Measurements from ENCODE around the gene GZMH. TPM values are rescaled to one million over a fixed set of nuclear protein-coding genes. Genes with fewer than 3 reads are reported as not detected.
A peak's percentile ranks its signal among the peaks of the same experiment; 100 is the strongest.
"Not testable (repeated sequence)": the region's sequence is repeated elsewhere in the genome, so short reads cannot be mapped to it uniquely, and the experiment has no call there.

The GZMH gene, protein sequence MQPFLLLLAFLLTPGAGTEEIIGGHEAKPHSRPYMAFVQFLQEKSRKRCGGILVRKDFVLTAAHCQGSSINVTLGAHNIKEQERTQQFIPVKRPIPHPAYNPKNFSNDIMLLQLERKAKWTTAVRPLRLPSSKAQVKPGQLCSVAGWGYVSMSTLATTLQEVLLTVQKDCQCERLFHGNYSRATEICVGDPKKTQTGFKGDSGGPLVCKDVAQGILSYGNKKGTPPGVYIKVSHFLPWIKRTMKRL
- total RNA-seq = 100 to 1,000 TPM; 125 to 131 TPM
- 336 TPM for polyA plus RNA-seq

DNA sequence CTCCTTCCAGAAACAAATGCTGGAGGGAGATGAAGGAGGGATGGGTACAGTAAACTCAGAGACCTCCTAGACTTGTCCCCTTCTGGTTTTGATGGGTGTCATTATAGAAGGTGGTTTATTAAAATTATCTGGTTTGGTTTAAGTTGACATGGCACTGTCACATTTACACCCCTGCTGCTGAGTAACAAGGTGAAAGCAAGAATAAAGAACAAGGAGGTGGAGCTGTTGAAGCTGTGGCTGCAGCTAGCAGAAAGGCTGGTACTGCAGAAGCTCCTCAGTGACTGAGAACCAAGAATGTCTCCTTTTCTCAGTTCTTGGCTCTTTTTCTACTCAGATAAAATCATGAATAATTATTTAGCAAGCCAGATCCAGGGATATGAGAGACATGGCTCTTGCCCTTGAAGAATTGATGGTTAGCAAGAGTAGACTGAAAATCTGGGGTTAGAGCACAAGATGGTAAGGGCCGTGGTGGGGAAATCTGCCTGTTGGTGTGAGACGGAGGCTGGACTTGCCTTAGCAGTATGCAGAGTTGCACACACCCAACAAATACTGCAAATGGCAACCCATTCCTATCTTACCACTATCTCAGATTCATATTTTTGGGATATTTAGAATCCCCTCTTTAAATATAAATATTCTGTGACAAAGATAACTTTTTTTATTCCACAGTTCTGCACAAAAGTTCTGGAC, at the start of gene GZMH:
Gene GZMH, minus strand, starts transcription at position 31 of the 690 bp plus-strand sequence. CDS start 72 bp downstream, outside the sequence.
- H3K9me3 Mint-ChIP-seq = no peaks in the 10 kb centered on the region
- H3K36me3 ChIP-seq (ENCODE audit: insufficient read depth, low read length) = no peaks in the 10 kb centered on the region
- no peaks in the 10 kb centered on the region for H3K27me3 ChIP-seq (ENCODE audit: insufficient read depth, low read length, poor library complexity, severe bottlenecking)
- H3K9me3 ChIP-seq (ENCODE audit: low read length) = no peaks in the 10 kb centered on the region
- no peaks in the 10 kb centered on the region for H3K27me3 Mint-ChIP-seq
- CTCF ChIA-PET = interaction anchor here (1.0 to 2.3 kb wide), 3 partner anchors 69 to 100 kb away, joined by 3 to 5 read pairs (median 5); no protein-coding TSS in a partner anchor
- H3K4me1 Mint-ChIP-seq = peaks cover 82 to 87% (median 83%) of the 10 kb centered on the region in 3 donors
- H3K36me3 Mint-ChIP-seq = no peaks in the 10 kb centered on the region
- peak within 1 kb of the TSS; percentile 11 for H3K4me3 ChIP-seq (ENCODE audit: low read length)
- peaks cover 70% of the 10 kb centered on the region for H3K4me1 ChIP-seq (ENCODE audit: insufficient read depth, low read length)
- H3K4me3 Mint-ChIP-seq = peak within 1 kb of the TSS; percentile 34 to 83 (median 81)
- H3K27ac ChIP-seq (ENCODE audit: low read depth, low read length) = peak within 1 kb of the TSS; percentile 30
- DNase-seq = peak in 1 of 5 donors; percentile 47
- peak within 1 kb of the TSS; percentile 64 to 95 (median 88) for H3K27ac Mint-ChIP-seq
- POLR2A ChIA-PET = no interaction called here

DNA sequence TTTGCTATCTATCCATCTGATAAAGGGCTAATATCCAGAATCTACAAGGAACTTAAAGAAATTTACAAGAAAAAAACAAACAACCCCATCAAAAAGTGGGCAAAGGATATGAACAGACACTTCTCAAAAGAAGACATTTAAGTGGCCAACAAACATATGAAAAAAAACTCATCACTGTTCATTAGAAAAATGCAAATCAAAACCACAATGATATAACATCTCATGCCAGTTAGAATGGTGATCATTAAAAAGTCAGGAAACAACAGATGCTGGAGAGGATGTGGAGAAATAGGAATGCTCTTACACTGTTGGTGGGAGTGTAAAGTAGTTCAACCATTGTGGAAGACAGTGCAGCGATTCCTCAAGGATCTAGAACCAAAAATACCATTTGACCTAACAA, 38.9 kb upstream of the GZMH start:
- POLR2A ChIA-PET; H3K27ac Mint-ChIP-seq; CTCF ChIA-PET; H3K27ac ChIP-seq (ENCODE audit: low read depth, low read length); DNase-seq; H3K4me3 ChIP-seq (ENCODE audit: low read length); H3K27me3 ChIP-seq (ENCODE audit: insufficient read depth, low read length, poor library complexity, severe bottlenecking); H3K9me3 ChIP-seq (ENCODE audit: low read length); H3K36me3 Mint-ChIP-seq; H3K4me1 ChIP-seq (ENCODE audit: insufficient read depth, low read length); H3K4me3 Mint-ChIP-seq; H3K4me1 Mint-ChIP-seq; H3K36me3 ChIP-seq (ENCODE audit: insufficient read depth, low read length): not testable (repeated sequence)
- Mint-ChIP-seq H3K27me3 (peaks cover 3 to 16% of the 10 kb centered on the region in 2 donors), H3K9me3 (peaks cover 0 to 11% (median 7%) of the 10 kb centered on the region in 5 donors)

DNA sequence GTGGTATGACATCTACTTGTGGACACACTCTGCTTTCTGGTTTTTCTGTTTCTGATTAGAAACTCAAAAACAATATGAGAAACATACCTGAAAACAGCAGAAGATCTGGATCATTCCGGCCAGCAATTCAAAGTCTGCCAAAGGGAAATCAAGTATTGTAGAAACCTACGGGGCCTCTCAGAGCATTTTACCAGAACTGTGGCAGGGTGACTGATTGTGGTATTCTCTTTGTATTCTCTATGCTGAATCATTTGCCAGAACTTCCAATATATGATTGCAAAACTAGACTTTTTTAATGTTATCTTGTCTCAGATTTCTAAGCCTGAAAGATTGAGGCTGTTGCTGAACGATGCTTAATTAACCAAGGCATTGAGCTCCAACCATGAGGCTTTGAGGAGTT, 30.4 kb upstream of the GZMH start:
- no peak overlapping the region for H3K27ac ChIP-seq (ENCODE audit: low read depth, low read length)
- no peaks in the 10 kb centered on the region for H3K4me1 ChIP-seq (ENCODE audit: insufficient read depth, low read length)
- peaks cover 0 to 4% (median 0%) of the 10 kb centered on the region in 3 donors for H3K36me3 Mint-ChIP-seq
- ChIA-PET POLR2A (no interaction called here), CTCF (interaction anchor here (0.9 kb wide), 1 partner anchor 9 kb away, joined by 3 read pairs; no protein-coding TSS in a partner anchor)
- no peaks in the 10 kb centered on the region for H3K9me3 ChIP-seq (ENCODE audit: low read length)
- no peaks in the 10 kb centered on the region for H3K36me3 ChIP-seq (ENCODE audit: insufficient read depth, low read length)
- H3K4me1 Mint-ChIP-seq = peaks cover 0 to 3% (median under 1%) of the 10 kb centered on the region in 3 donors
- H3K27me3 ChIP-seq (ENCODE audit: insufficient read depth, low read length, poor library complexity, severe bottlenecking) = no peaks in the 10 kb centered on the region
- no peak overlapping the region for H3K4me3 Mint-ChIP-seq
- peaks cover 2 to 6% of the 10 kb centered on the region in 2 donors for H3K27me3 Mint-ChIP-seq
- no peak for DNase-seq
- H3K27ac Mint-ChIP-seq = no peak overlapping the region
- no peak overlapping the region for H3K4me3 ChIP-seq (ENCODE audit: low read length)
- H3K9me3 Mint-ChIP-seq = no peaks in the 10 kb centered on the region

DNA sequence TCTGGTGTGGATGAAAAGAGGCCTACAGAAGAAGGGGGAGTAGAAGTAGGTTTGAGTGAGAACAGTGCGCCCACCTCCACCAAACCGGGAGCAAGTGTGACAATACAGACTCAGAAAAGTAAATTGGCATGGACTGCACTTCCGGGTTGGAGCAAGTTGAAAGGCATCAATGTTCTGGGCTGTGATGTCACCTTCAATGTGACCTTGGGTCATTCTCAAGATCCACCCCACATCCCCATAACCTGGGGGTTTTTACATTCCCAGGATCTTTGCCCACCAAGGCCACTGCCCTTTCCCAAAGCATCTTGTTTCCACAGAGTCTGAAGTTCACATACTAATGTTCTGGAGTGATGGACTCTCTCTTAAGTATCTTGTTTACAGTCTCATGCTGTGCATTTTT, 29.8 kb upstream of the GZMH start:
- peaks cover 6% of the 10 kb centered on the region in 3 donors for H3K4me1 Mint-ChIP-seq
- no peak overlapping the region for H3K4me3 ChIP-seq (ENCODE audit: low read length)
- H3K27ac ChIP-seq (ENCODE audit: low read depth, low read length) = no peak overlapping the region
- no peak for DNase-seq
- H3K4me1 ChIP-seq (ENCODE audit: insufficient read depth, low read length) = peaks cover under 1% of the 10 kb centered on the region
- ChIA-PET POLR2A (no interaction called here), CTCF (no interaction called here)
- peaks cover 2 to 6% of the 10 kb centered on the region in 2 donors for H3K27me3 Mint-ChIP-seq
- H3K27me3 ChIP-seq (ENCODE audit: insufficient read depth, low read length, poor library complexity, severe bottlenecking) = no peaks in the 10 kb centered on the region
- no peaks in the 10 kb centered on the region for H3K36me3 ChIP-seq (ENCODE audit: insufficient read depth, low read length)
- no peak overlapping the region for H3K4me3 Mint-ChIP-seq
- H3K27ac Mint-ChIP-seq = peak overlapping the region in 1 of 8 donors; percentile 32
- peaks cover 0 to 4% (median 0%) of the 10 kb centered on the region in 3 donors for H3K36me3 Mint-ChIP-seq
- H3K9me3 Mint-ChIP-seq = no peaks in the 10 kb centered on the region
- no peaks in the 10 kb centered on the region for H3K9me3 ChIP-seq (ENCODE audit: low read length)

DNA sequence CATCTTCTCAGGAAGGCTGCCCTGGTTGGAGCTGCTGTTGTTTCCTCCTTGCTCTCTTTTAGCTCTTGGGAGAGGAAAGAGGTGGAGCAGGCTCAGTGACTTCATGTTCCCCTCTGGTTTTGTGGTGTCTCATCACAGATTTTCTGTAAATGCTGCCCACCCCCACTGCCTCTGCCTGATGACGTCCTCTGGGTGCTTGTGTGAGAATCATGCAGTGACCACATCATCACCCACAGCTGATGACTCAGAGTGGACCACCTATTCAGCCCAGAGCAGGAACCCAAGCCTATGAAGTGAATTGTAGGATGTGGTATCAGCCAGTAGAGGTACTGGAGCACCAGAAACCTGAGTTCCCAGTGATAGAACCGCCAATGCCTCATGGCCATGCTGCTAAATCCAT, 24.7 kb upstream of the GZMH start, which contains the start of gene GZMB:
Gene GZMB, minus strand, starts transcription at position 33 of the 400 bp plus-strand sequence. Its CDS starts 30 bp downstream, at position 3.
- peak within 1 kb of the TSS; percentile 49 for H3K27ac ChIP-seq (ENCODE audit: low read depth, low read length)
- ChIA-PET POLR2A (no interaction called here), CTCF (interaction anchor here (1.0 kb wide), 1 partner anchor 40 kb away, joined by 3 read pairs; no protein-coding TSS in a partner anchor)
- no peaks in the 10 kb centered on the region for H3K36me3 ChIP-seq (ENCODE audit: insufficient read depth, low read length)
- peaks cover 0 to 2% of the 10 kb centered on the region in 2 donors for H3K27me3 Mint-ChIP-seq
- H3K4me3 ChIP-seq (ENCODE audit: low read length) = peak within 1 kb of the TSS; percentile 19
- no peaks in the 10 kb centered on the region for H3K9me3 Mint-ChIP-seq
- H3K4me3 Mint-ChIP-seq = peak within 1 kb of the TSS; percentile 31 to 90 (median 73)
- peak within 1 kb of the TSS; percentile 54 to 99 (median 88) for H3K27ac Mint-ChIP-seq
- no peaks in the 10 kb centered on the region for H3K9me3 ChIP-seq (ENCODE audit: low read length)
- peaks cover 24 to 32% (median 28%) of the 10 kb centered on the region in 3 donors for H3K4me1 Mint-ChIP-seq
- no peaks in the 10 kb centered on the region for H3K27me3 ChIP-seq (ENCODE audit: insufficient read depth, low read length, poor library complexity, severe bottlenecking)
- H3K36me3 Mint-ChIP-seq = peaks cover 0 to 4% (median 0%) of the 10 kb centered on the region in 3 donors
- H3K4me1 ChIP-seq (ENCODE audit: insufficient read depth, low read length) = peaks cover 14% of the 10 kb centered on the region
- DNase-seq = peak; percentile 8 to 84 (median 63)

DNA sequence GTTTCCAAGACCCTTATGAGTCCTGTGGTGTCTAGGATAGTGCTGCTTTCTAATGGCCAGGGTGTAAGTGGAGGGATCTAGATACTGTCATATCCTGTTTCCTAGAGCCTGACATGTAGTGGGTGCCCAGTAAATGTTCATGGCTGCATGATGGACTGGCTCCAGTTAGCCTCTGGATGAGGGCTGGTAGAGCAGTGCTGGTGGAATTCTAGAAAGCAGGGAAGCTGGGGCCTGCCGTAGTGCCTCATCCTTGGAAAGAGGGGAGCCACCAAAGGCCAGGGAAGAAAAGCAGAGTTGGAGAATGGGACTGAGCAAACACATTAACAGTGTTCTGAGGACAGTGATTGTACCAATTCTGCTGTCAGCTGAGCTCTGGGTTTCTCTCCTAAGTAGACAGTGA, 23.9 kb upstream of the GZMH start:
- Mint-ChIP-seq H3K4me3 (peak overlapping the region in 6 of 7 donors; percentile 28 to 90 (median 49)), H3K27me3 (peaks cover 0 to 2% of the 10 kb centered on the region in 2 donors), H3K36me3 (peaks cover 0 to 4% (median 0%) of the 10 kb centered on the region in 3 donors), H3K4me1 (peaks cover 24 to 32% (median 28%) of the 10 kb centered on the region in 3 donors), H3K27ac (peak overlapping the region; percentile 54 to 99 (median 84)), H3K9me3 (no peaks in the 10 kb centered on the region)
- Histone ChIP-seq H3K36me3 (ENCODE audit: insufficient read depth, low read length) (no peaks in the 10 kb centered on the region), H3K9me3 (ENCODE audit: low read length) (no peaks in the 10 kb centered on the region), H3K4me3 (ENCODE audit: low read length) (peak overlapping the region; percentile 19), H3K27me3 (ENCODE audit: insufficient read depth, low read length, poor library complexity, severe bottlenecking) (no peaks in the 10 kb centered on the region), H3K4me1 (ENCODE audit: insufficient read depth, low read length) (peaks cover 14% of the 10 kb centered on the region), H3K27ac (ENCODE audit: low read depth, low read length) (peak overlapping the region; percentile 49)
- POLR2A ChIA-PET = no interaction called here
- CTCF ChIA-PET = no interaction called here
- DNase-seq = no peak

DNA sequence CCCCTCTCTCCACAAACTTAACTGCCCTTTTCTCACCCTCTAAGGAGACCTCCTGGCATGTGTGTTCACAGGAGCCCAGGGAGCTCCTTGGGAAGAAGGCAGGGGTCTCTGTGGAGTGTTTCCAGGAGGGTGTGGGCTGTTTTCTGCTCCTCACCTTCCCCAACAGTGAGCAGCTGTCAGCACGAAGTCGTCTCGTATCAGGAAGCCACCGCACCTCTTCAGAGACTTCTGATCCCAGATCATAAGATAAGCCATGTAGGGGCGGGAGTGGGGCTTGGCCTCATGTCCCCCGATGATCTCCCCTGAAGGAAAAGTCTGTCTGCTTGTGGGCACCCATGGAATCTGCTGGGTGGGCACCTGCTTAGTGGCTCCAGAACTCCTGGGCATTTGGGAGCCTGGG, 23.3 kb upstream of the GZMH start:
- ChIA-PET CTCF (no interaction called here), POLR2A (no interaction called here)
- Histone ChIP-seq H3K27me3 (ENCODE audit: insufficient read depth, low read length, poor library complexity, severe bottlenecking) (no peaks in the 10 kb centered on the region), H3K9me3 (ENCODE audit: low read length) (no peaks in the 10 kb centered on the region), H3K36me3 (ENCODE audit: insufficient read depth, low read length) (no peaks in the 10 kb centered on the region), H3K4me1 (ENCODE audit: insufficient read depth, low read length) (peaks cover 14% of the 10 kb centered on the region), H3K4me3 (ENCODE audit: low read length) (peak overlapping the region; percentile 19), H3K27ac (ENCODE audit: low read depth, low read length) (peak overlapping the region; percentile 49)
- Mint-ChIP-seq H3K27me3 (peaks cover 0 to 2% of the 10 kb centered on the region in 2 donors), H3K27ac (peak overlapping the region in 7 of 8 donors; percentile 54 to 99 (median 86)), H3K4me3 (peak overlapping the region in 6 of 7 donors; percentile 7 to 90 (median 52)), H3K9me3 (no peaks in the 10 kb centered on the region), H3K4me1 (peaks cover 28 to 33% (median 28%) of the 10 kb centered on the region in 3 donors), H3K36me3 (no peaks in the 10 kb centered on the region)
- no peak for DNase-seq

DNA sequence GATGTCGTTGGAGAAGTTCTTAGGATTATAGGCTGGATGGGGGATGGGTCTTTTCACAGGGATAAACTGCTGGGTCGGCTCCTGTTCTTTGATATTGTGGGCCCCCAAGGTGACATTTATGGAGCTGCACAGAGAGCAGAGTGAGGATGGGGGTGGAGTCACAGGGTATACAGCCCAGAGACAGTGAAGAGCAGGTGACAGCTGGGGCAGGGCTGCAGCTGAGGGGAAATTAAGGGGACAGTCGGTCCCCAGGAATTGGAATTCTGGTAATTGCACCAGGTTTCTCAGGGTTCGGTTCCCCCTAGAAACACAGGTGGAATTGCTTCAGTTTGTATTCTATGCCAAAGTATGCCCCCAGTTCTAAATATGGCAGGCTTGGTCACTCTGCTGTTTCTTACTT, 22.9 kb upstream of the GZMH start:
- Mint-ChIP-seq H3K27ac (peak overlapping the region in 6 of 8 donors; percentile 18 to 95 (median 84)), H3K4me3 (peak overlapping the region in 4 of 7 donors; percentile 58 to 88 (median 70)), H3K27me3 (peaks cover 0 to 3% of the 10 kb centered on the region in 2 donors), H3K36me3 (peaks cover 0 to 2% (median 0%) of the 10 kb centered on the region in 3 donors), H3K9me3 (no peaks in the 10 kb centered on the region), H3K4me1 (peaks cover 29 to 38% (median 30%) of the 10 kb centered on the region in 3 donors)
- Histone ChIP-seq H3K4me1 (ENCODE audit: insufficient read depth, low read length) (peaks cover 14% of the 10 kb centered on the region), H3K36me3 (ENCODE audit: insufficient read depth, low read length) (no peaks in the 10 kb centered on the region), H3K9me3 (ENCODE audit: low read length) (no peaks in the 10 kb centered on the region), H3K27me3 (ENCODE audit: insufficient read depth, low read length, poor library complexity, severe bottlenecking) (no peaks in the 10 kb centered on the region), H3K27ac (ENCODE audit: low read depth, low read length) (no peak overlapping the region), H3K4me3 (ENCODE audit: low read length) (no peak overlapping the region)
- ChIA-PET POLR2A (no interaction called here), CTCF (no interaction called here)
- no peak for DNase-seq
